Endothelial cell of umbilical vein (primary cell): Measurements from ENCODE around the gene AFG1L. TPM values are rescaled to one million over a fixed set of nuclear protein-coding genes. Genes with fewer than 3 reads are reported as not detected.

Experiments used
- BruUV-seq: library from RNA; stranded (reverse); fragments of 400-500 nt; replicated peaks from 2 replicates; lab custom pipeline; 2021; lab: Mats Ljungman, UMichigan
- CTCF ChIA-PET: fragments of 300-600, 350-600 bp; sonication (Branson Sonifier 250); formaldehyde crosslinking; loops from one replicate; lab custom pipeline; 2021; ENCODE audit warnings: antibody characterized with exemption, inconsistent platforms; lab: Charles Lee
- POLR2A ChIA-PET: fragments of 300-600, 350-600 bp; sonication (Branson Sonifier 250); formaldehyde crosslinking; loops from one replicate; lab custom pipeline; 2021; ENCODE audit warnings: antibody characterized with exemption, inconsistent platforms; lab: Charles Lee
- DNase-seq: peaks from one replicate; pipeline ENCODE4 v3.0.0-alpha.2; 2011; ENCODE audit warnings: low read depth, low spot score
- FAIRE-seq: peaks from 2 replicates; lab custom pipeline; 2011; peaks lifted over from hg19 to GRCh38; lab: Jason Lieb, UNC
- H2AFZ ChIP-seq: 2 replicates; pipeline ENCODE4 v1.6.0; 2012; ENCODE audit warnings: low read depth, low read length, control low read depth, inconsistent platforms
- H3K27ac ChIP-seq: 2 replicates; pipeline ENCODE4 v1.5.1; 2011; ENCODE audit warnings: low read depth, mild to moderate bottlenecking, control low read depth, low read length, moderate library complexity; ENCODE audit not compliant: insufficient read depth
- H3K27me3 ChIP-seq, 2 experiments: 2 replicates each; pipeline versions ENCODE4 v1.6.0 to v1.6.1; 2011; ENCODE audit warnings: low read length in 2 of 2, mixed read lengths in 1 of 2; ENCODE audit not compliant: control insufficient read depth in 2 of 2, insufficient read depth in 2 of 2
- H3K36me3 ChIP-seq, 2 experiments: 2 replicates in 1 of 2; 3 replicates in 1 of 2; pipeline ENCODE4 v1.5.1; 2011; ENCODE audit warnings: low read length in 2 of 2, mild to moderate bottlenecking in 1 of 2, moderate library complexity in 1 of 2; ENCODE audit not compliant: control insufficient read depth in 2 of 2, insufficient read depth in 2 of 2; ENCODE audit errors: extremely low read depth in 1 of 2
- H3K4me1 ChIP-seq: 3 replicates; pipeline ENCODE4 v1.5.1; 2011; ENCODE audit warnings: mild to moderate bottlenecking, low read length; ENCODE audit not compliant: control insufficient read depth, insufficient read depth; ENCODE audit errors: extremely low read depth
- H3K4me2 ChIP-seq: 2 replicates; pipeline ENCODE4 v1.6.1; 2011; ENCODE audit warnings: low read length, control low read depth, mixed read lengths; ENCODE audit not compliant: insufficient read depth
- H3K4me3 ChIP-seq, 3 experiments: fragments of 200-600 bp in 1 of 3; sonication (generic), shearing (Covaris generic) in 1 of 3; replicated peaks in 1 of 3; 2 replicates each; pipeline ENCODE4 v1.5.1; 2011 to 2016; ENCODE audit warnings: control low read depth in 3 of 3, low read length in 3 of 3, mild to moderate bottlenecking in 2 of 3, inconsistent platforms in 1 of 3, low read depth in 1 of 3, moderate library complexity in 1 of 3; ENCODE audit not compliant: insufficient read depth in 1 of 3
- H3K79me2 ChIP-seq: 2 replicates; pipeline ENCODE4 v1.6.0; 2012; ENCODE audit warnings: low read length, inconsistent platforms; ENCODE audit not compliant: control insufficient read depth, insufficient read depth
- H3K9ac ChIP-seq: replicated peaks from 2 replicates; pipeline ENCODE3; 2011; ENCODE audit warnings: low read length, control low read depth; ENCODE audit not compliant: insufficient read depth; ENCODE audit errors: extremely low read depth
- H3K9me1 ChIP-seq: replicated peaks from 3 replicates; pipeline ENCODE4 v1.6.0; 2011; ENCODE audit warnings: mild to moderate bottlenecking, low read length; ENCODE audit not compliant: control insufficient read depth, insufficient read depth; ENCODE audit errors: extremely low read depth
- H3K9me3 ChIP-seq: replicated peaks from 2 replicates; pipeline ENCODE4 v1.5.1; 2012; ENCODE audit warnings: low read length, inconsistent platforms; ENCODE audit not compliant: control insufficient read depth, insufficient read depth
- H4K20me1 ChIP-seq: replicated peaks from 2 replicates; pipeline ENCODE3; 2011; ENCODE audit warnings: mild to moderate bottlenecking, low read length; ENCODE audit not compliant: control insufficient read depth, insufficient read depth; ENCODE audit errors: extremely low read depth
- EZH2 ChIP-seq: IDR thresholded peaks from 2 replicates; pipeline ENCODE4 v1.6.1; 2012; ENCODE audit warnings: borderline replicate concordance, low read depth, mild to moderate bottlenecking, moderate library complexity, low read length, inconsistent platforms; ENCODE audit not compliant: severe bottlenecking
- FOS ChIP-seq: IDR thresholded peaks from 2 replicates; pipeline ENCODE4 v1.6.1; 2011; ENCODE audit warnings: mild to moderate bottlenecking, low read length, moderate library complexity, borderline replicate concordance; ENCODE audit not compliant: insufficient read depth
- GATA2 ChIP-seq: IDR thresholded peaks from 2 replicates; pipeline ENCODE4 v1.7.0; 2011; ENCODE audit warnings: low read depth, mild to moderate bottlenecking, moderate library complexity, mixed read lengths, low read length; ENCODE audit not compliant: insufficient read length, insufficient read depth
- JUN ChIP-seq: IDR thresholded peaks from 2 replicates; pipeline ENCODE4 v1.6.1; 2011; ENCODE audit warnings: borderline replicate concordance, low read depth; ENCODE audit not compliant: insufficient read length, insufficient read depth
- MYC ChIP-seq: IDR thresholded peaks from one replicate; pipeline ENCODE4 v1.6.1; 2011; ENCODE audit warnings: mild to moderate bottlenecking, low read depth, low read length
- POLR2A ChIP-seq: IDR thresholded peaks from 2 replicates; pipeline ENCODE4 v1.6.1; 2012; ENCODE audit warnings: low read depth, mild to moderate bottlenecking, control low read depth, low read length
- POLR2AphosphoS5 ChIP-seq: IDR thresholded peaks from 2 replicates; pipeline ENCODE4 v1.6.1; 2012; ENCODE audit warnings: low read depth, mild to moderate bottlenecking, control low read depth, low read length, moderate library complexity; ENCODE audit not compliant: insufficient read depth
- dilution Hi-C: fragments of 300-500 bp; cut with MboI; formaldehyde crosslinking; loops from one replicate; pipeline ENCODE4 v1.15.0; 2019; ENCODE audit warnings: low sequenced_read_pairs; ENCODE audit not compliant: extremely low pct_ligation_motif_present
- intact Hi-C: fragments of 100-400 bp; cut with micrococcal nuclease; formaldehyde crosslinking; loops from one replicate; pipeline ENCODE4 v1.10.0; 2022
- polyA plus RNA-seq, 4 experiments: library from polyadenylated mRNA; depleted of rRNA in 3 of 4; stranded (reverse) in 3 of 4; unstranded in 1 of 4; fragments of >200 nt; gene quantifications; 2 replicates each; pipeline versions ENCODE4 v1.2.1 to v1.2.3, GENCODE V29; 2011 to 2012; ENCODE audit warnings: missing spikeins in 1 of 4
- total RNA-seq: library from RNA; stranded (reverse); gene quantifications from 2 replicates; pipeline ENCODE4 v1.2.3, GENCODE V29; 2021
- TF ChIP-seq, protein P1 (sequence below), 2 donors: IDR thresholded peaks; 1 replicate in 1 of 2; 2 replicates in 1 of 2; pipeline ENCODE4 v1.5.1; 2011; ENCODE audit warnings: low read length in 2 of 2, mild to moderate bottlenecking in 2 of 2, moderate library complexity in 2 of 2, control low read depth in 1 of 2, inconsistent platforms in 1 of 2, low read depth in 1 of 2; ENCODE audit not compliant: insufficient read depth in 1 of 2; ENCODE audit errors: extremely low read depth in 1 of 2

Gene AFG1L
- total and polyA plus RNA-seq, 2 donors (not counting 3 experiments of a cell fraction or from before 2014, with no cell fraction given): 1.0 to 6.2 TPM

DNA sequence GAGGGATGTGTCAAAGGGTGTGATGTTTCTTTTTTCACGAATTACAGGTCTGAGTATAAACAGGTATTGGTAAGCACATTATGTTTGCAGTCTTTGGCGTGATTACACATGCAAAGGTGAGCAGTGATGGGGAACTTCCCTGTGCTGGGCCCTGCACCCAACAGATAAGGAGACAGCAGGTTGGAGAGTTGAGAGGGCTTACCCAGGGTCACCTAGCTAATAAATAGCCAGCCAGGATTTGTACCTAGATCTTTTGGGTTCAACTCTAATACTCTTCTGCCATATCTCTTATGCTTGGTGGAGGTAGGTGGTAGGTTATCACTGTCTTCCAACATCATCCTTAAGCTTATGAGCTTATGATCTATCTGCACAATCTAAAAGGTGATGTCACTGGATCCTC, 46.5 kb downstream of the AFG1L start:
- Histone ChIP-seq H3K27me3 (no peaks in the 10 kb centered on the region), H3K27ac (no peak overlapping the region), H3K4me2 (no peak overlapping the region), H3K9ac (no peak overlapping the region), H2AFZ (no peak overlapping the region), H3K4me1 (no peaks in the 10 kb centered on the region), H3K9me1 (no peaks in the 10 kb centered on the region), H4K20me1 (no peaks in the 10 kb centered on the region), H3K9me3 (no peaks in the 10 kb centered on the region), H3K36me3 (no peaks in the 10 kb centered on the region), H3K4me3 (no peak overlapping the region), H3K79me2 (no peaks in the 10 kb centered on the region)
- no TSS peak for BruUV-seq
- no peak for DNase-seq
- intact Hi-C loops (no loop called here), dilution Hi-C loops (no loop called here)
- TF ChIP-seq FOS (no peak), GATA2 (no peak), JUN (no peak), POLR2AphosphoS5 (no peak), POLR2A (no peak), MYC (no peak), EZH2 (no peak)
- TF ChIP-seq, protein P1, sequence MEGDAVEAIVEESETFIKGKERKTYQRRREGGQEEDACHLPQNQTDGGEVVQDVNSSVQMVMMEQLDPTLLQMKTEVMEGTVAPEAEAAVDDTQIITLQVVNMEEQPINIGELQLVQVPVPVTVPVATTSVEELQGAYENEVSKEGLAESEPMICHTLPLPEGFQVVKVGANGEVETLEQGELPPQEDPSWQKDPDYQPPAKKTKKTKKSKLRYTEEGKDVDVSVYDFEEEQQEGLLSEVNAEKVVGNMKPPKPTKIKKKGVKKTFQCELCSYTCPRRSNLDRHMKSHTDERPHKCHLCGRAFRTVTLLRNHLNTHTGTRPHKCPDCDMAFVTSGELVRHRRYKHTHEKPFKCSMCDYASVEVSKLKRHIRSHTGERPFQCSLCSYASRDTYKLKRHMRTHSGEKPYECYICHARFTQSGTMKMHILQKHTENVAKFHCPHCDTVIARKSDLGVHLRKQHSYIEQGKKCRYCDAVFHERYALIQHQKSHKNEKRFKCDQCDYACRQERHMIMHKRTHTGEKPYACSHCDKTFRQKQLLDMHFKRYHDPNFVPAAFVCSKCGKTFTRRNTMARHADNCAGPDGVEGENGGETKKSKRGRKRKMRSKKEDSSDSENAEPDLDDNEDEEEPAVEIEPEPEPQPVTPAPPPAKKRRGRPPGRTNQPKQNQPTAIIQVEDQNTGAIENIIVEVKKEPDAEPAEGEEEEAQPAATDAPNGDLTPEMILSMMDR (IDR thresholded peaks at IDR 0.05; ENCODE audit: extremely low read depth in 1 of 2, insufficient read depth in 1 of 2, low read depth in 1 of 2, low read length in 2 of 2): no peak
- ChIA-PET CTCF (interaction anchor here (1.6 kb wide), 1 partner anchor 151 kb away, joined by 3 read pairs; no protein-coding TSS in a partner anchor), POLR2A (no interaction called here)
- peak; percentile 18 for FAIRE-seq
